ENCODE results near the gene SLC38A1.
"Not testable (repeated sequence)": the region's sequence is repeated elsewhere in the genome, so short reads cannot be mapped to it uniquely, and the experiment has no call there.

SLC38A1 gene

DNA sequence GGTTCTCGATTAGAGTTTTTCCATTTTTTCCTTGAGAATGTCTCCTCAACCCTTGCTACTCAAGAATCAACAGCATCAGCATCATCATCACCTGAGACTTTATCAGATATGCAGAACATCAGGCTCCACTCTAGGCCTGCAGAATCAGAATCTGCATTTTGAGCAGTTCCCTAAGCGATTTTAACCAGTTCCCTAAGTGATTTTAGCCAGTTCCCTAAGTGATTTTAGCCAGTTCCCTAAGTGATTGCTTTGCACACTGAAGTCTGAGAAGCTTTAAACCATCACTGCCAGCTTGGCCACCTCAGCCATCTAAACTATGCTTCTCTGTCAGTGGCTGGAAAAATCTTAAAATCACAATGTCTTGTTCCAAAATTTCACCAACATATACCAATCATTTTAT is 29.4 kb upstream of the SLC38A1 start:
- TF ChIP-seq, protein P1, sequence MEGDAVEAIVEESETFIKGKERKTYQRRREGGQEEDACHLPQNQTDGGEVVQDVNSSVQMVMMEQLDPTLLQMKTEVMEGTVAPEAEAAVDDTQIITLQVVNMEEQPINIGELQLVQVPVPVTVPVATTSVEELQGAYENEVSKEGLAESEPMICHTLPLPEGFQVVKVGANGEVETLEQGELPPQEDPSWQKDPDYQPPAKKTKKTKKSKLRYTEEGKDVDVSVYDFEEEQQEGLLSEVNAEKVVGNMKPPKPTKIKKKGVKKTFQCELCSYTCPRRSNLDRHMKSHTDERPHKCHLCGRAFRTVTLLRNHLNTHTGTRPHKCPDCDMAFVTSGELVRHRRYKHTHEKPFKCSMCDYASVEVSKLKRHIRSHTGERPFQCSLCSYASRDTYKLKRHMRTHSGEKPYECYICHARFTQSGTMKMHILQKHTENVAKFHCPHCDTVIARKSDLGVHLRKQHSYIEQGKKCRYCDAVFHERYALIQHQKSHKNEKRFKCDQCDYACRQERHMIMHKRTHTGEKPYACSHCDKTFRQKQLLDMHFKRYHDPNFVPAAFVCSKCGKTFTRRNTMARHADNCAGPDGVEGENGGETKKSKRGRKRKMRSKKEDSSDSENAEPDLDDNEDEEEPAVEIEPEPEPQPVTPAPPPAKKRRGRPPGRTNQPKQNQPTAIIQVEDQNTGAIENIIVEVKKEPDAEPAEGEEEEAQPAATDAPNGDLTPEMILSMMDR (conservative IDR thresholded peaks at IDR 0.05; ENCODE audit: control insufficient read depth, insufficient read depth, low read depth, low read length): no peak
- no peak for DNase-seq (ENCODE audit: low read depth)
- no peak overlapping the region for H3K4me3 ChIP-seq (ENCODE audit: control insufficient read depth, low read depth, low read length)

GRCh38 chr12:46296822-46297221 is 28.0 kb upstream of the SLC38A1 start:
- H3K4me3 ChIP-seq (ENCODE audit: control insufficient read depth, low read depth, low read length): no peak overlapping the region
- DNase-seq (ENCODE audit: low read depth): no peak
- TF ChIP-seq, protein P1 (conservative IDR thresholded peaks at IDR 0.05; ENCODE audit: control insufficient read depth, insufficient read depth, low read depth, low read length): no peak

GRCh38 chr12:46292754-46293402 is 24.0 kb upstream of the SLC38A1 start:
- DNase-seq (ENCODE audit: low read depth): peak; percentile 20
- H3K4me3 ChIP-seq (ENCODE audit: control insufficient read depth, low read depth, low read length): no peak overlapping the region
- TF ChIP-seq, protein P1 (conservative IDR thresholded peaks at IDR 0.05; ENCODE audit: control insufficient read depth, insufficient read depth, low read depth, low read length): peak; percentile 27

GRCh38 chr12:46291953-46292352 is 23.1 kb upstream of the SLC38A1 start:
- not testable (repeated sequence) for H3K4me3 ChIP-seq (ENCODE audit: control insufficient read depth, low read depth, low read length); DNase-seq (ENCODE audit: low read depth)

DNA sequence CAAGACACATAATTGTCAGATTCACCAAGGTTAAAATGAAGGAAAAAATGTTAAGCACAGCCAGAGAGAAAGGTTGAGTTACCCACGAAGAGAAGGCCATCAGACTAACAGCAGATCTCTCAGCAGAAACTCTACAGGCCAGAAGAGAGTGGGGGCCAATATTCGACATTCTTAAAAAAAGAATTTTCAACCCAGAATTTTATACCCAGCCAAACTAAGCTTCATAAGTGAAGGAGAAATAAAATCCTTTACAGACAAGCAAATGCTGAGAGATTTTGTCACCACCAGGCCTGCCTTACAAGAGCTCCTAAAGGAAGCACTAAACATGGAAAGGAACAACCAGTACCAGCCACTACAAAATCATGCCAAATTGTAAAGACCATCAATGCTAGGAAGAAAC is 16.3 kb upstream of the SLC38A1 start:
- not testable (repeated sequence) for H3K4me3 ChIP-seq (ENCODE audit: control insufficient read depth, low read depth, low read length); DNase-seq (ENCODE audit: low read depth)

- no peak for DNase-seq (ENCODE audit: low read depth)
- TF ChIP-seq, protein P1 (conservative IDR thresholded peaks at IDR 0.05; ENCODE audit: control insufficient read depth, insufficient read depth, low read depth, low read length): no peak
Observed at GRCh38 chr12:46282829-46283228, 14.0 kb upstream of the SLC38A1 start.

DNA sequence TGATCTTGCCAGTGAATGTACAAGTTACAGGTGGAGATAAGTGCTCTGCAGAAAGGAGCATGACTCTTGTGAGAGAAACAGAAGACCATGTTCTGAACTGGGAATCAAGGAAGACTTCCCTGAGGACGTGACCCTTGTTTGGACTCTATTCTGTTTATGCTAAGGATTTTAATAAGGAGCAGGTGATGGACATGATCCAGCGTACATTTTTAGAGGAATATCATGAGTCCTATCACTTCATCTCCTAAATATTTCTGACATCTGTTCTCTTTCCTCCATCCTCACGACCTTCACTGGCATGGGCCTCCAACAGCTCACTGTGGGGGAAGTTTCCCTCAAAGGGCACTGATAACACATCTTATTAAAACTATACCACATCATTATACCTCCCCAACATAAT is 7.9 kb upstream of the SLC38A1 start:
- TF ChIP-seq, protein P1 (conservative IDR thresholded peaks at IDR 0.05; ENCODE audit: control insufficient read depth, insufficient read depth, low read depth, low read length): no peak
- DNase-seq (ENCODE audit: low read depth): no peak
- no peak overlapping the region for H3K4me3 ChIP-seq (ENCODE audit: control insufficient read depth, low read depth, low read length)

More at GRCh38 chr12:46282829-46283228, 14.0 kb upstream of the SLC38A1 start:
- no peak overlapping the region for H3K4me3 ChIP-seq (ENCODE audit: control insufficient read depth, low read depth, low read length)

DNA sequence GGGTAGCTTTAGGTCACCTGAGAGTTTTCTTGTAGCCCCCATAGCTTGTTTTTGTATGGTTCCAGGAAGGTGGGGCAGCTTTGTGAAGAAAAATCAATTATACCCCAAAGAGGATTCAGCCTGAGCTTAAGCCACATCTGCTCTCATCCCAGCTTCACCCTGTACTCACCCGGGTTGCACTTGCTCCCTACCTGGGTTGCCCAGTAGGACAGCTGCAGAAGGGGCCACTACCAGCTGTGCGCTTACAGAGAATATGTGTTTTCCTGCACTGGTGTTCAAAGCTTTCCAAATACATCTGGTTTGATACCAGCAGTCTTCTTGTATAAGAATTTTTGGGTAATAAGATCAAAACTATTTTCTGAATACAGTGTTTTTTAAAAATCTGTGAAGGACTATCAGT is 3.0 kb upstream of the SLC38A1 start:
- no peak overlapping the region for H3K4me3 ChIP-seq (ENCODE audit: control insufficient read depth, low read depth, low read length)
- TF ChIP-seq, protein P1 (conservative IDR thresholded peaks at IDR 0.05; ENCODE audit: control insufficient read depth, insufficient read depth, low read depth, low read length): no peak
- DNase-seq (ENCODE audit: low read depth): no peak
